GM23338 (cell line): Measurements from ENCODE around the gene TMEM138. TPM values are rescaled to one million over a fixed set of nuclear protein-coding genes. Genes with fewer than 3 reads are reported as not detected.

Experiments used
- ATAC-seq: fragments of 200-7000 bp; cut with Tn5 transposase; 3 replicates; pipeline ENCODE4 v1.9.1; 2020
- DNase-seq: peaks from one replicate; pipeline ENCODE4 v3.0.0-alpha.2; 2015; ENCODE audit warnings: low spot score
- H2AFZ ChIP-seq: fragments of 200-600 bp; sonication (generic); 2 replicates; pipeline ENCODE4 v1.8.0; 2016; ENCODE audit warnings: antibody characterized with exemption, mild to moderate bottlenecking, moderate library complexity
- H3F3A ChIP-seq: fragments of 200-600 bp; sonication (generic); replicated peaks from 2 replicates; pipeline ENCODE4 v1.8.0; 2017; ENCODE audit warnings: antibody characterized with exemption, mixed run types, low read depth
- H3K27ac ChIP-seq: fragments of 200-600 bp; sonication (generic); 2 replicates; pipeline ENCODE4 v1.6.1; 2016; ENCODE audit warnings: low read depth
- H3K27me3 ChIP-seq: fragments of 200-600 bp; sonication (generic); 2 replicates; pipeline ENCODE4 v1.8.0; 2016; ENCODE audit warnings: mild to moderate bottlenecking, mixed run types, moderate library complexity; ENCODE audit not compliant: insufficient read depth
- H3K36me3 ChIP-seq: fragments of 200-600 bp; sonication (generic); 2 replicates; pipeline ENCODE4 v1.8.0; 2016; ENCODE audit warnings: mild to moderate bottlenecking; ENCODE audit not compliant: insufficient read depth
- H3K4me1 ChIP-seq: fragments of 200-600 bp; sonication (generic); 2 replicates; pipeline ENCODE4 v1.8.0; 2016; ENCODE audit warnings: mild to moderate bottlenecking, moderate library complexity; ENCODE audit not compliant: insufficient read depth
- H3K4me2 ChIP-seq: fragments of 200-600 bp; sonication (generic); 2 replicates; pipeline ENCODE4 v1.7.1; 2017; ENCODE audit warnings: mixed run types
- H3K4me3 ChIP-seq: fragments of 200-600 bp; sonication (generic); 2 replicates; pipeline ENCODE4 v1.6.1; 2016; ENCODE audit warnings: mixed run types
- H3K79me2 ChIP-seq: fragments of 200-600 bp; sonication (generic); replicated peaks from 2 replicates; pipeline ENCODE4 v1.8.0; 2017; ENCODE audit warnings: mild to moderate bottlenecking; ENCODE audit not compliant: insufficient read depth
- H3K9me2 ChIP-seq: fragments of 200-600 bp; sonication (generic); 2 replicates; pipeline ENCODE4 v1.8.0; 2017; ENCODE audit not compliant: insufficient read depth
- H4K20me1 ChIP-seq: fragments of 200-600 bp; sonication (generic); replicated peaks from 2 replicates; pipeline ENCODE4 v1.8.0; 2017; ENCODE audit warnings: mild to moderate bottlenecking; ENCODE audit not compliant: insufficient read depth
- H3K27ac Mint-ChIP-seq: 2 replicates; pipeline ENCODE4 v1.8.0; 2020; ENCODE audit warnings: inconsistent platforms, mild to moderate bottlenecking, moderate library complexity, mixed read lengths
- H3K27me3 Mint-ChIP-seq: 3 replicates; pipeline ENCODE4 v1.8.0; 2022; ENCODE audit warnings: low read depth, mild to moderate bottlenecking, moderate library complexity, mixed read lengths, inconsistent platforms; ENCODE audit not compliant: insufficient read depth, poor library complexity
- H3K36me3 Mint-ChIP-seq: 3 replicates; pipeline ENCODE4 v1.8.0; 2021; ENCODE audit warnings: low read depth, mild to moderate bottlenecking, inconsistent platforms, moderate library complexity, mixed read lengths
- H3K4me1 Mint-ChIP-seq: 3 replicates; pipeline ENCODE4 v1.8.0; 2020; ENCODE audit warnings: mild to moderate bottlenecking, inconsistent platforms, mixed read lengths
- H3K4me3 Mint-ChIP-seq: 3 replicates; pipeline ENCODE4 v1.8.0; 2021; ENCODE audit warnings: moderate library complexity, mild to moderate bottlenecking, inconsistent platforms, mixed read lengths
- H3K9me3 Mint-ChIP-seq: 3 replicates; pipeline ENCODE4 v1.8.0; 2020; ENCODE audit warnings: moderate library complexity, mild to moderate bottlenecking, inconsistent platforms, mixed read lengths
- CREB1 ChIP-seq: fragments of 250-450 bp; sonication (Bioruptor Pico); IDR thresholded peaks from 2 replicates; pipeline ENCODE4 v1.5.0; 2020; ENCODE audit warnings: low read depth, mild to moderate bottlenecking, moderate library complexity
- ETS1 ChIP-seq: IDR thresholded peaks from 2 replicates; pipeline ENCODE4 v1.6.1; 2016; ENCODE audit warnings: antibody characterized with exemption
- EZH2phosphoT487 ChIP-seq: fragments of 200-600 bp; sonication (generic); IDR thresholded peaks from one replicate; pipeline ENCODE4 v1.8.1; 2018; ENCODE audit warnings: antibody characterized with exemption; ENCODE audit not compliant: unreplicated experiment
- JUNB ChIP-seq: IDR thresholded peaks from one replicate; pipeline ENCODE4 v1.6.1; 2016; ENCODE audit warnings: antibody characterized with exemption; ENCODE audit not compliant: unreplicated experiment
- NANOG ChIP-seq: IDR thresholded peaks from 2 replicates; pipeline ENCODE4 v1.6.1; 2016; ENCODE audit warnings: antibody characterized with exemption, borderline replicate concordance
- POLR2AphosphoS5 ChIP-seq: IDR thresholded peaks from 2 replicates; pipeline ENCODE4 v1.6.1; 2016; ENCODE audit warnings: antibody characterized with exemption, low read depth
- REST ChIP-seq: IDR thresholded peaks from one replicate; pipeline ENCODE4 v1.6.1; 2018; ENCODE audit warnings: antibody characterized with exemption; ENCODE audit not compliant: unreplicated experiment
- STAT1 ChIP-seq: IDR thresholded peaks from one replicate; pipeline ENCODE4 v1.6.1; 2016; ENCODE audit warnings: antibody characterized with exemption; ENCODE audit not compliant: unreplicated experiment
- ZNF114 ChIP-seq: fragments of 250-450 bp; sonication (Bioruptor Pico); IDR thresholded peaks from 2 replicates; pipeline ENCODE4 v1.5.0; 2020; ENCODE audit warnings: mild to moderate bottlenecking, moderate library complexity
- ZNF331 ChIP-seq: fragments of 250-450 bp; sonication (Bioruptor Pico); IDR thresholded peaks from 2 replicates; pipeline ENCODE4 v1.5.0; 2020; ENCODE audit warnings: low read depth, mild to moderate bottlenecking, moderate library complexity
- polyA plus RNA-seq: library from polyadenylated mRNA; unstranded; fragments of >200 nt; fragmentation: Nextera tagmentation; extraction: Ambion mirVana; gene quantifications from 2 replicates; pipeline ENCODE4 v1.2.1, GENCODE V29; 2016
- total RNA-seq: library from RNA; depleted of rRNA; stranded (reverse); fragments of >200 nt; shearing (Covaris generic); gene quantifications from 2 replicates; pipeline ENCODE4 v1.2.3, GENCODE V29; 2014
- TF ChIP-seq, protein P1 (sequence below): fragments of 250-450 bp; sonication (Bioruptor Pico); IDR thresholded peaks from 2 replicates; pipeline ENCODE4 v1.5.0; 2020; ENCODE audit warnings: mild to moderate bottlenecking, moderate library complexity

TMEM138 gene
- total and polyA plus RNA-seq, 2 experiments from 2014 or later, result 30.2 to 32.1 TPM

- TF ChIP-seq REST, result no peak
- no peak; the same call in 1 of the 2 replicates for TF ChIP-seq POLR2AphosphoS5
- TF ChIP-seq ZNF331 (CRISPR knock-in tag), result no peak
- TF ChIP-seq NANOG, result no peak
- TF ChIP-seq JUNB, result no peak
- no peak for TF ChIP-seq ETS1
Observed at GRCh38 chr11:61401573-61401972, 39.4 kb downstream of the TMEM138 start (continued).

GRCh38 chr11:61403658-61404057, 41.5 kb downstream of the TMEM138 start:
- H3K79me2 ChIP-seq, result no peaks in the 10 kb centered on the region
- no peak for DNase-seq
- no peaks in the 10 kb centered on the region for H3K4me1 ChIP-seq
- H3K36me3 ChIP-seq, result peaks cover 56% of the 10 kb centered on the region
- ATAC-seq, result no peak
- Mint-ChIP-seq H3K4me1 (no peaks in the 10 kb centered on the region), H3K36me3 (peaks cover 62% of the 10 kb centered on the region), H3K4me3 (no peak overlapping the region), H3K27me3 (no peaks in the 10 kb centered on the region), H3K9me3 (no peaks in the 10 kb centered on the region; the same call in 2 of the 3 replicates), H3K27ac (no peak overlapping the region)
- peaks cover 27% of the 10 kb centered on the region for H4K20me1 ChIP-seq
- H3K4me3 ChIP-seq, result no peak overlapping the region
- H3K4me2 ChIP-seq, result no peak overlapping the region
- no peak overlapping the region for H3K27ac ChIP-seq
- H3K27me3 ChIP-seq, result no peaks in the 10 kb centered on the region
- no peaks in the 10 kb centered on the region for H3K9me2 ChIP-seq
- H2AFZ ChIP-seq, result no peak overlapping the region
- H3F3A ChIP-seq, result peaks cover 33% of the 10 kb centered on the region
- TF ChIP-seq JUNB (no peak), POLR2AphosphoS5 (no peak), STAT1 (no peak), ZNF331 (CRISPR knock-in tag) (no peak), REST (no peak), EZH2phosphoT487 (no peak), ZNF114 (CRISPR knock-in tag) (no peak), CREB1 (CRISPR knock-in tag) (no peak)
- TF ChIP-seq, protein P1, sequence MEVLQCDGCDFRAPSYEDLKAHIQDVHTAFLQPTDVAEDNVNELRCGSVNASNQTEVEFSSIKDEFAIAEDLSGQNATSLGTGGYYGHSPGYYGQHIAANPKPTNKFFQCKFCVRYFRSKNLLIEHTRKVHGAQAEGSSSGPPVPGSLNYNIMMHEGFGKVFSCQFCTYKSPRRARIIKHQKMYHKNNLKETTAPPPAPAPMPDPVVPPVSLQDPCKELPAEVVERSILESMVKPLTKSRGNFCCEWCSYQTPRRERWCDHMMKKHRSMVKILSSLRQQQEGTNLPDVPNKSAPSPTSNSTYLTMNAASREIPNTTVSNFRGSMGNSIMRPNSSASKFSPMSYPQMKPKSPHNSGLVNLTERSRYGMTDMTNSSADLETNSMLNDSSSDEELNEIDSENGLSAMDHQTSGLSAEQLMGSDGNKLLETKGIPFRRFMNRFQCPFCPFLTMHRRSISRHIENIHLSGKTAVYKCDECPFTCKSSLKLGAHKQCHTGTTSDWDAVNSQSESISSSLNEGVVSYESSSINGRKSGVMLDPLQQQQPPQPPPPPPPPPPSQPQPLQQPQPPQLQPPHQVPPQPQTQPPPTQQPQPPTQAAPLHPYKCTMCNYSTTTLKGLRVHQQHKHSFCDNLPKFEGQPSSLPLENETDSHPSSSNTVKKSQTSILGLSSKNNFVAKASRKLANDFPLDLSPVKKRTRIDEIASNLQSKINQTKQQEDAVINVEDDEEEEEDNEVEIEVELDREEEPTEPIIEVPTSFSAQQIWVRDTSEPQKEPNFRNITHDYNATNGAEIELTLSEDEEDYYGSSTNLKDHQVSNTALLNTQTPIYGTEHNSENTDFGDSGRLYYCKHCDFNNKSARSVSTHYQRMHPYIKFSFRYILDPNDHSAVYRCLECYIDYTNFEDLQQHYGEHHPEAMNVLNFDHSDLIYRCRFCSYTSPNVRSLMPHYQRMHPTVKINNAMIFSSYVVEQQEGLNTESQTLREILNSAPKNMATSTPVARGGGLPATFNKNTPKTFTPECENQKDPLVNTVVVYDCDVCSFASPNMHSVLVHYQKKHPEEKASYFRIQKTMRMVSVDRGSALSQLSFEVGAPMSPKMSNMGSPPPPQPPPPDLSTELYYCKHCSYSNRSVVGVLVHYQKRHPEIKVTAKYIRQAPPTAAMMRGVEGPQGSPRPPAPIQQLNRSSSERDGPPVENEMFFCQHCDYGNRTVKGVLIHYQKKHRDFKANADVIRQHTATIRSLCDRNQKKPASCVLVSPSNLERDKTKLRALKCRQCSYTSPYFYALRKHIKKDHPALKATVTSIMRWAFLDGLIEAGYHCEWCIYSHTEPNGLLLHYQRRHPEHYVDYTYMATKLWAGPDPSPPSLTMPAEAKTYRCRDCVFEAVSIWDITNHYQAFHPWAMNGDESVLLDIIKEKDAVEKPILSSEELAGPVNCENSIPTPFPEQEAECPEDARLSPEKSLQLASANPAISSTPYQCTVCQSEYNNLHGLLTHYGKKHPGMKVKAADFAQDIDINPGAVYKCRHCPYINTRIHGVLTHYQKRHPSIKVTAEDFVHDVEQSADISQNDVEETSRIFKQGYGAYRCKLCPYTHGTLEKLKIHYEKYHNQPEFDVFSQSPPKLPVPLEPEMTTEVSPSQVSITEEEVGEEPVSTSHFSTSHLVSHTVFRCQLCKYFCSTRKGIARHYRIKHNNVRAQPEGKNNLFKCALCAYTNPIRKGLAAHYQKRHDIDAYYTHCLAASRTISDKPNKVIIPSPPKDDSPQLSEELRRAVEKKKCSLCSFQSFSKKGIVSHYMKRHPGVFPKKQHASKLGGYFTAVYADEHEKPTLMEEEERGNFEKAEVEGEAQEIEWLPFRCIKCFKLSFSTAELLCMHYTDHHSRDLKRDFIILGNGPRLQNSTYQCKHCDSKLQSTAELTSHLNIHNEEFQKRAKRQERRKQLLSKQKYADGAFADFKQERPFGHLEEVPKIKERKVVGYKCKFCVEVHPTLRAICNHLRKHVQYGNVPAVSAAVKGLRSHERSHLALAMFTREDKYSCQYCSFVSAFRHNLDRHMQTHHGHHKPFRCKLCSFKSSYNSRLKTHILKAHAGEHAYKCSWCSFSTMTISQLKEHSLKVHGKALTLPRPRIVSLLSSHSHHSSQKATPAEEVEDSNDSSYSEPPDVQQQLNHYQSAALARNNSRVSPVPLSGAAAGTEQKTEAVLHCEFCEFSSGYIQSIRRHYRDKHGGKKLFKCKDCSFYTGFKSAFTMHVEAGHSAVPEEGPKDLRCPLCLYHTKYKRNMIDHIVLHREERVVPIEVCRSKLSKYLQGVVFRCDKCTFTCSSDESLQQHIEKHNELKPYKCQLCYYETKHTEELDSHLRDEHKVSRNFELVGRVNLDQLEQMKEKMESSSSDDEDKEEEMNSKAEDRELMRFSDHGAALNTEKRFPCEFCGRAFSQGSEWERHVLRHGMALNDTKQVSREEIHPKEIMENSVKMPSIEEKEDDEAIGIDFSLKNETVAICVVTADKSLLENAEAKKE, result no peak
